ENCODE data around the gene KRTAP5-2.
"Not testable (repeated sequence)": the region's sequence is repeated elsewhere in the genome, so short reads cannot be mapped to it uniquely, and the experiment has no call there.

KRTAP5-2 gene

DNA sequence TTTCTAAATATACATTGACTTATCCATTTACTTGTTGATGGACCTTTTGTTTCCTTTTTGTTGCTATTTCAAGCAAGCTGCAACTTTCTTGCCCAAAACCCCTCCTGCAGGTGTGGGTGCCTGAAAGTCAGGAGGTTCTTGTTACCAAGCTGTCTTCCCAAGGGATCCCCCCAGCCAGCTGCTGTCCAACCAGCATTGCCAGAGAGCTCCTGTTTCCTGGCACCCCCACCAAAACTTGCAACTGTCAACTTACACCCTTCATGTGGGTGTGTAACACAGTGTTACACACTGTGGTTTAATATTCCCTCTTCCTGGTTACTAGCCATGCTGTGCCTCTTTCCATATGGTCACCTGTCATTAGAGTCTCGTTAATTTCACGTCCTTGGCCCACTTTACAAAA, 11.4 kb downstream of the KRTAP5-2 start:
- TF ChIP-seq, protein P1, sequence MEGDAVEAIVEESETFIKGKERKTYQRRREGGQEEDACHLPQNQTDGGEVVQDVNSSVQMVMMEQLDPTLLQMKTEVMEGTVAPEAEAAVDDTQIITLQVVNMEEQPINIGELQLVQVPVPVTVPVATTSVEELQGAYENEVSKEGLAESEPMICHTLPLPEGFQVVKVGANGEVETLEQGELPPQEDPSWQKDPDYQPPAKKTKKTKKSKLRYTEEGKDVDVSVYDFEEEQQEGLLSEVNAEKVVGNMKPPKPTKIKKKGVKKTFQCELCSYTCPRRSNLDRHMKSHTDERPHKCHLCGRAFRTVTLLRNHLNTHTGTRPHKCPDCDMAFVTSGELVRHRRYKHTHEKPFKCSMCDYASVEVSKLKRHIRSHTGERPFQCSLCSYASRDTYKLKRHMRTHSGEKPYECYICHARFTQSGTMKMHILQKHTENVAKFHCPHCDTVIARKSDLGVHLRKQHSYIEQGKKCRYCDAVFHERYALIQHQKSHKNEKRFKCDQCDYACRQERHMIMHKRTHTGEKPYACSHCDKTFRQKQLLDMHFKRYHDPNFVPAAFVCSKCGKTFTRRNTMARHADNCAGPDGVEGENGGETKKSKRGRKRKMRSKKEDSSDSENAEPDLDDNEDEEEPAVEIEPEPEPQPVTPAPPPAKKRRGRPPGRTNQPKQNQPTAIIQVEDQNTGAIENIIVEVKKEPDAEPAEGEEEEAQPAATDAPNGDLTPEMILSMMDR (IDR thresholded peaks at IDR 0.05; ENCODE audit: borderline replicate concordance, control extremely low read depth, extremely low read depth, insufficient read depth, missing control alignments), result no peak
- in situ Hi-C loops (cut with MboI; ENCODE audit: low sequenced_read_pairs, unreplicated experiment), result no loop called here
- DNase-seq (ENCODE audit: low spot score), result no peak

DNA sequence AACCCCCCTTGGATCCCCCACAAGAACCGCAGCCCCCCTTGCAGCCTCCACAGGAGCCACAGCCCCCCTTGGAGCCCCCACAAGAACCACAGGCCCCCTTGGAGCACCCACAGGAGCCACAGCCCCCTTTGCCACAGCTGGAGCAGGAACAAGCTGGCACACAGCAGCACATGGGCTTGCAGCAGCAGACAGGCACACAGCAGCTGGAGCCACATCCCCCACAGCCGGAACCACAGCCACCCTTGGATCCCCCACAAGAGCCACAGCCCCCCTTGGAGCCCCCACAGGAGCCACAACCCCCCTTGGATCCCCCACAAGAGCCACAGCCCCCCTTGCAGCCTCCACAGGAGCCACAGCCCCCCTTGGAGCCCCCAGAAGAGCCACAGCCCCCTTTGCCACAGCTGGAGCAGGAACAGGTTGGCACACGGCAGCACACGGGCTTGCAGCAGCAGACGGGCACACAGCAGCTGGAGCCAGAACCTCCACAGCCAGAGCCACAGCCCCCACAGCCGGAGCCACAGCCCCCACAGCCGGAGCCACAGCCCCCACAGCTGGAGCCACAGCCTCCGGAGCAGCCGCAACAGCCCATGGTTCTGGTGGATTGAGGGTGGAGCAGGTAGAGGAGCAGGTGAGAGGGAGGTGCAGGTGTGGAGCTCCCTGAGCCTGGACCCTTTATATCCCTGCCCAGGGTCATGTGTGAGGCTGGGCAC, 13.3 kb downstream of the KRTAP5-2 start, which contains the start of gene KRTAP5-1:
TSS of gene KRTAP5-1 (minus strand) at position 623 of the 710 bp plus-strand sequence. CDS start at position 589, 34 bp downstream.
- in situ Hi-C loops (cut with MboI; ENCODE audit: low sequenced_read_pairs, unreplicated experiment); DNase-seq (ENCODE audit: low spot score): not testable (repeated sequence)

DNA sequence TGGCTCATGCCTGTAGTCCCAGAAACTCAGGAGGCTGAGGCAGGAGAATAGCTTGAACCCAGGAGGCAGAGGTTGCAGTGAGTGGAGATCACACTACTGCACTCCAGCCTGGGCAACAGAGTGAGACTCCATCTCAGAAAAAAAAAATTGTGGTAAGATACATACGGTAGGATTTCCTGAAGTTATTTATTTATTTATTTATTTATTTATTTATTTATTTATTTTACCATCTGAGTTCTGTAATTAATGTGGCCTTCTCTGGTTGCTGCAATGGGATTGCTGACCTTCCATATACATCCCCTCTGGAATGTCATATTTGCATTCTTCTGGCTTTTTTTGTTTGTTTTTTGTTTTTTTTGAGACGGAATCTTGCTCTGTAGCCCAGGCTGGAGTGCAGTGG, 15.2 kb downstream of the KRTAP5-2 start:
- in situ Hi-C loops (cut with MboI; ENCODE audit: low sequenced_read_pairs, unreplicated experiment); DNase-seq (ENCODE audit: low spot score): not testable (repeated sequence)

DNA sequence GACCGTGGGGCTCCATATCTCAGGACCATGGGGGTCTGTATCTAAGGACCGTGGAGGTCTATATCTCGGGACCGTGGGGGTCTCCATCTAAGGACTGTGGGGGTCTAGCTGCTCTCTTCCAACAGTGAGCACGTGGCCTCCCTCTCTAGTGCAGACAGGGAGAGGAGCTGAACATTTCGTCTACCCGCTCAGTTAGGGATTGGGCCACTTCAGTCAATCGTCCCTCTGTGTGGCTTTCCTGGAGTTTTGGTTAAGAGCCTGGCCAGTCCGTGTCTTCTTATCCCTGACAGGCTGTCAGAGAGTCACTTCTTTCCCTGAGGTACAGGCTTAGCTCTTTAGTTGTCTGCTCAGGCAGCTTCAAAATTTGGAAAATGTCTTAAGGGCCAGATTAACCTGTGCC, 16.1 kb downstream of the KRTAP5-2 start:
- TF ChIP-seq, protein P1 (IDR thresholded peaks at IDR 0.05; ENCODE audit: borderline replicate concordance, control extremely low read depth, extremely low read depth, insufficient read depth, missing control alignments), result no peak
- in situ Hi-C loops (cut with MboI; ENCODE audit: low sequenced_read_pairs, unreplicated experiment), result no loop called here
- DNase-seq (ENCODE audit: low spot score), result no peak

DNA sequence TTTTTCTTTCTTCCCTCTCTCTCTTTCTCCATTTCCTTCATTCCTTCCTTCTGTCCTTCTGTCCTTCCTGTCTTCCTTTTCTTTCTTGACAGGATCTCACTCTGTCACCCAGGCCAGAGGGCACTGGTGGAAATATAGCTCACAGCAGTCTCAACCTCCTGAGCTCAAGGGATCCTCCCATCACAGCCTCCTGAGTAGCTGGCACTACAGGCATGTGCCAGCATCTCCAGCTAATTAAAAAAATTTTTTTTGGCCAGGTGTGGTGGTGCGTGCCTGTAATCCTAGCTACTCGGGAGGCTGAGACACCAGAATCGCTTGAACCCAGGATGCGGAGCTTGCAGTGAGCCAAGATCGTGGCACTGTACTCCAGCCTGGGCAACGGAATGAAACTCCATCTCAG, 21.3 kb downstream of the KRTAP5-2 start:
- in situ Hi-C loops (cut with MboI; ENCODE audit: low sequenced_read_pairs, unreplicated experiment), result no loop called here
- no peak for DNase-seq (ENCODE audit: low spot score)
- TF ChIP-seq, protein P1 (IDR thresholded peaks at IDR 0.05; ENCODE audit: borderline replicate concordance, control extremely low read depth, extremely low read depth, insufficient read depth, missing control alignments), result no peak

DNA sequence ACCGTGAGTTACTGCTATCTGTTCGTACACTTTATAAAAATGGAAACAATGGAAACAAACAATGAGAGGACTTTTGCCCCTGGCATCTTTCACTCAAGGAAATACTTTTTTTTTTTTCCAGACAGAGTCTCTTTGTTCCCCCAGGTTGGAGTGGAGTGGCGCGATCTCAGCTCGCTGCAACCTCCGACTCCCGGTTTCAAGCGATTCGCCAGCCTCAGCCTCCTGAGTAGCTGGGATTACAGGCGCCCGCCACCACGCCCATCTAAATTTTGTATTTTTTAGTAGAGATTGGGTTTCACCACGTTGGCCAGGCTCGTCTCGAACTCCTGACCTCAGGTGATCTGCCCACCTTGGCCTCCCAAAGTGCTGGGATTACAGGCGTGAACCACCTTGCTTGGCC, 22.3 kb downstream of the KRTAP5-2 start:
- DNase-seq (ENCODE audit: low spot score); in situ Hi-C loops (cut with MboI; ENCODE audit: low sequenced_read_pairs, unreplicated experiment): not testable (repeated sequence)

DNA sequence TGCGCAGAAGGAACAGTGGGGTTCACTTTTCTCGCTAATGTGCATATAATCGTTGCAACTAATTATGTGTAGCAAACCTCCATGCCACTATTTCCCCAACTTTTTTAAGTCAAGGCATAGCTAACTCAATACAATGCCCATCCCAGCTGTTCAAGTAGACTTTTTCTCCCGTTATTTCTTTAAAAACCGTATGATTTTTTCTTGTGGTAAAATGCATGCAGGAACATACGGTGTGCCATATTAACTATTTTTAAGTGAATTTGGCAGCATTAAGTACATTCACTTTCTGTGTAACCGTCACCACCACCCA, 23.2 kb downstream of the KRTAP5-2 start:
- in situ Hi-C loops (cut with MboI; ENCODE audit: low sequenced_read_pairs, unreplicated experiment), result no loop called here
- TF ChIP-seq, protein P1 (IDR thresholded peaks at IDR 0.05; ENCODE audit: borderline replicate concordance, control extremely low read depth, extremely low read depth, insufficient read depth, missing control alignments), result no peak
- no peak for DNase-seq (ENCODE audit: low spot score)

DNA sequence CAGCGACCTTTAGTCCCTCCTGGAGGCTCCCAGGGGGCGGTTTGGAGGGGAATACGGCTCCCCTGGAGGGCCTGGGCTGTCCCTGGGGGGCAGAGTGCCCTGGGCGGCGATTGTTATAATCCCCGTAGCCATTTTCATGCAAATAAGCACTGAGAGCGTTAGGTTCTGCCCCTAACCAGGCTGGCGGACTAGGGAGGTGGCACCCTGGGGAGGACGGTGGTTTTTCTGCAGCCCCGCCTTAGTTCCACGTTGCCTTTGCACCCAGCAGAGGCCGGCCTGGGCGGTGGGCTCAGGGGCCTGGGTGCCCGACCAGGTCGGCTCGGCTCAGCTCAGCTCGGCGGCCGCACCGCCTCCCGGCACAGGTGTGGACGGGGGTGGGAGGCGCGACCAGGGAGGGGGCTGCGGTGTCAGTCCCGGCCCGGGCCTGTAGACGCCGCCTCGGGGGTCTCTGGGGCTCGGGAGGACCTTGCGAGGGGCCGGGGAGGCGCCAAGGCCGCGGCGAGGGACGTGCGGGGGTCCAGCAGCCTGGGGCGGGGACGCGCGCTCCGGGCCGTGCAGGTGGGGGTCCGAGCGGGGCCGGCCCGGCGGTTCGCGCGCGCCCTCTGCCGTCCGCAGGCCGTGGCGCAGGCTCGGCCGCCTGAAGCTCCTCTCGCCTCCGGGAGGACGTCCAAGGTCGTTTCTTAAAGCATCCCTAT, 23.7 kb downstream of the KRTAP5-2 start:
- TF ChIP-seq, protein P1 (IDR thresholded peaks at IDR 0.05; ENCODE audit: borderline replicate concordance, control extremely low read depth, extremely low read depth, insufficient read depth, missing control alignments), result peak; percentile 97
- peak; percentile 82 for DNase-seq (ENCODE audit: low spot score)
- in situ Hi-C loops (cut with MboI; ENCODE audit: low sequenced_read_pairs, unreplicated experiment), result no loop called here
